H9 (cell line): ENCODE data around the gene EPN1. TPM values are rescaled to one million over a fixed set of nuclear protein-coding genes. Genes with fewer than 3 reads are reported as not detected.

Experiments used
- DNase-seq: peaks from one replicate; pipeline ENCODE4 v3.0.0-alpha.2; 2017
- H2AFZ ChIP-seq: one replicate; pipeline ENCODE4 v1.6.1; 2013; ENCODE audit warnings: mild to moderate bottlenecking, low read length, control low read depth, moderate library complexity
- H2AK5ac ChIP-seq: 2 replicates; pipeline ENCODE4 v1.6.1; 2013; ENCODE audit warnings: low read length, control low read depth, mixed read lengths; ENCODE audit not compliant: insufficient read length
- H2BK120ac ChIP-seq: one replicate; pipeline ENCODE4 v1.6.1; 2013; ENCODE audit warnings: low read depth, mild to moderate bottlenecking, low read length, control low read depth, inconsistent platforms; ENCODE audit not compliant: poor library complexity, severe bottlenecking
- H2BK12ac ChIP-seq: 2 replicates; pipeline ENCODE4 v1.6.1; 2013; ENCODE audit warnings: low read length, control low read depth, mixed read lengths, low read depth; ENCODE audit not compliant: insufficient read length
- H2BK15ac ChIP-seq: 2 replicates; pipeline ENCODE4 v1.6.1; 2013; ENCODE audit warnings: low read depth, low read length, control low read depth
- H2BK20ac ChIP-seq: one replicate; pipeline ENCODE4 v1.6.1; 2013; ENCODE audit warnings: low read depth, mild to moderate bottlenecking, low read length, control low read depth, inconsistent platforms; ENCODE audit not compliant: poor library complexity, severe bottlenecking
- H2BK5ac ChIP-seq: 2 replicates; pipeline ENCODE4 v1.6.1; 2013; ENCODE audit warnings: low read length, control low read depth, mixed read lengths; ENCODE audit not compliant: insufficient read length
- H3K14ac ChIP-seq: 2 replicates; pipeline ENCODE4 v1.6.1; 2013; ENCODE audit warnings: low read length, control low read depth; ENCODE audit not compliant: insufficient read depth
- H3K18ac ChIP-seq: 2 replicates; pipeline ENCODE4 v1.6.1; 2013; ENCODE audit warnings: low read depth, mild to moderate bottlenecking, mixed read lengths, low read length, control low read depth; ENCODE audit not compliant: insufficient read length
- H3K23ac ChIP-seq: 2 replicates; pipeline ENCODE4 v1.6.1; 2013; ENCODE audit warnings: low read length, control low read depth, mixed read lengths, low read depth; ENCODE audit not compliant: insufficient read length
- H3K23me2 ChIP-seq: 2 replicates; pipeline ENCODE4 v1.6.1; 2013; ENCODE audit warnings: low read depth, mild to moderate bottlenecking, mixed read lengths, low read length, control low read depth; ENCODE audit not compliant: insufficient read length, poor library complexity, severe bottlenecking
- H3K27ac ChIP-seq: 2 replicates; pipeline ENCODE4 v1.5.1; 2013; ENCODE audit warnings: low read length, control low read depth, mixed read lengths, low read depth; ENCODE audit not compliant: insufficient read length
- H3K27me3 ChIP-seq: 2 replicates; pipeline ENCODE4 v1.6.1; 2013; ENCODE audit warnings: low read length, control low read depth, inconsistent platforms; ENCODE audit not compliant: insufficient read depth
- H3K4ac ChIP-seq: 2 replicates; pipeline ENCODE4 v1.6.1; 2013; ENCODE audit warnings: low read depth, mild to moderate bottlenecking, control low read depth, inconsistent platforms, low read length, moderate library complexity
- H3K4me1 ChIP-seq: 2 replicates; pipeline ENCODE4 v1.6.1; 2013; ENCODE audit warnings: low read length, control low read depth, inconsistent platforms; ENCODE audit not compliant: insufficient read depth
- H3K4me2 ChIP-seq: 2 replicates; pipeline ENCODE4 v1.6.1; 2013; ENCODE audit warnings: low read length, control low read depth, mixed read lengths; ENCODE audit not compliant: insufficient read length, insufficient read depth
- H3K56ac ChIP-seq: 2 replicates; pipeline ENCODE4 v1.6.1; 2013; ENCODE audit warnings: low read depth, mild to moderate bottlenecking, mixed read lengths, low read length, control low read depth; ENCODE audit not compliant: insufficient read length
- H3K79me1 ChIP-seq: 2 replicates; pipeline ENCODE4 v1.6.1; 2013; ENCODE audit warnings: low read depth, mild to moderate bottlenecking, moderate library complexity, low read length, control low read depth, inconsistent platforms; ENCODE audit not compliant: insufficient read depth, poor library complexity, severe bottlenecking
- H3K79me2 ChIP-seq: 2 replicates; pipeline ENCODE4 v1.6.1; 2013; ENCODE audit warnings: low read length, control low read depth, inconsistent platforms; ENCODE audit not compliant: insufficient read depth
- H3K9ac ChIP-seq: 2 replicates; pipeline ENCODE4 v1.6.1; 2013; ENCODE audit warnings: low read length, control low read depth, mixed read lengths; ENCODE audit not compliant: insufficient read length; ENCODE audit errors: extremely low read depth
- H3K9me3 ChIP-seq: one replicate; pipeline ENCODE4 v1.6.1; 2013; ENCODE audit warnings: low read depth, low read length, inconsistent platforms; ENCODE audit not compliant: control insufficient read depth
- H3T11ph ChIP-seq: one replicate; pipeline ENCODE4 v1.6.1; 2013; ENCODE audit warnings: mild to moderate bottlenecking, low read length, control low read depth, inconsistent platforms
- H4K20me1 ChIP-seq: one replicate; pipeline ENCODE4 v1.6.1; 2013; ENCODE audit not compliant: control insufficient read depth, insufficient read length, insufficient read depth
- H4K5ac ChIP-seq: 2 replicates; pipeline ENCODE4 v1.6.1; 2013; ENCODE audit warnings: low read depth, mild to moderate bottlenecking, mixed read lengths, low read length, control low read depth; ENCODE audit not compliant: insufficient read length
- H4K8ac ChIP-seq: replicated peaks from 2 replicates; pipeline ENCODE4 v1.6.1; 2013; ENCODE audit warnings: low read length, control low read depth, mixed read lengths, low read depth; ENCODE audit not compliant: insufficient read length
- H4K91ac ChIP-seq: 2 replicates; pipeline ENCODE4 v1.6.1; 2013; ENCODE audit warnings: low read depth, mild to moderate bottlenecking, moderate library complexity, mixed read lengths, low read length, control low read depth; ENCODE audit not compliant: insufficient read length
- H3K27ac Mint-ChIP-seq, 3 experiments: 2 replicates in 2 of 3; 3 replicates in 1 of 3; pipeline ENCODE4 v1.8.0; 2020 to 2021; ENCODE audit warnings: mixed read lengths in 3 of 3, mild to moderate bottlenecking in 1 of 3, moderate library complexity in 1 of 3
- H3K27me3 Mint-ChIP-seq: 2 replicates; pipeline ENCODE4 v1.8.0; 2021; ENCODE audit warnings: low read depth, mild to moderate bottlenecking, moderate library complexity, mixed read lengths
- H3K36me3 Mint-ChIP-seq, 3 experiments: 2 replicates in 2 of 3; 3 replicates in 1 of 3; pipeline ENCODE4 v1.8.0; 2020 to 2021; ENCODE audit warnings: low read depth in 3 of 3, mixed read lengths in 3 of 3; ENCODE audit not compliant: insufficient read depth in 1 of 3
- H3K4me1 Mint-ChIP-seq, 2 experiments: 2 replicates each; pipeline ENCODE4 v1.8.0; 2020; ENCODE audit warnings: mixed read lengths in 2 of 2
- H3K4me3 Mint-ChIP-seq, 2 experiments: 2 replicates in 1 of 2; 3 replicates in 1 of 2; pipeline ENCODE4 v1.8.0; 2020 to 2021; ENCODE audit warnings: mild to moderate bottlenecking in 2 of 2, mixed read lengths in 2 of 2, moderate library complexity in 1 of 2
- H3K9me3 Mint-ChIP-seq, 2 experiments: 2 replicates in 1 of 2; 3 replicates in 1 of 2; pipeline ENCODE4 v1.8.0; 2020; ENCODE audit warnings: mild to moderate bottlenecking in 2 of 2, mixed read lengths in 2 of 2, moderate library complexity in 1 of 2
- CTCF ChIP-seq: fragments of 200-600 bp; sonication (generic); conservative IDR thresholded peaks from 3 replicates; pipeline ENCODE4 v1.8.0; 2021; ENCODE audit warnings: antibody characterized with exemption, mild to moderate bottlenecking
- WGBS: extraction: QIAGEN DNeasy Blood & Tissue Kit; methylation state at CpG from one replicate; pipeline ENCODE4 v1.1.7; 2013; ENCODE audit warnings: missing lambda C conversion rate, low lambda C conversion rate, mixed read lengths; ENCODE audit not compliant: insufficient read length; ENCODE audit errors: extremely low coverage; 5-methylcytosine and 5-hydroxymethylcytosine counted together
- total RNA-seq: library from RNA; stranded (reverse); gene quantifications from 2 replicates; pipeline ENCODE4 v1.2.1, GENCODE V29; 2021

The EPN1 gene
- total RNA-seq, 1 experiment from 2014 or later: 159 TPM

- H3K9me3 Mint-ChIP-seq: peaks cover 88 to 93% of the 10 kb centered on the region in 2 experiments
- no peaks in the 10 kb centered on the region for H3K4me1 Mint-ChIP-seq
- Histone ChIP-seq H4K91ac (no peak overlapping the region), H3K4me1 (no peaks in the 10 kb centered on the region), H4K5ac (no peak overlapping the region), H3K18ac (no peak overlapping the region), H3K4me2 (no peak overlapping the region), H3K9ac (no peak overlapping the region), H2BK20ac (no peak overlapping the region), H3K9me3 (peaks cover 78% of the 10 kb centered on the region), H2BK120ac (no peak overlapping the region), H3T11ph (no peak overlapping the region), H3K4ac (no peak overlapping the region), H2BK15ac (no peak overlapping the region), H3K56ac (no peak overlapping the region), H3K79me1 (no peaks in the 10 kb centered on the region), H3K27me3 (no peaks in the 10 kb centered on the region), H4K20me1 (no peaks in the 10 kb centered on the region), H3K79me2 (no peaks in the 10 kb centered on the region), H3K23ac (no peak overlapping the region), H2BK5ac (no peak overlapping the region), H4K8ac (no peak overlapping the region), H2AFZ (no peak overlapping the region), H3K14ac (no peak overlapping the region), H3K23me2 (no peaks in the 10 kb centered on the region), H2AK5ac (no peak overlapping the region), H2BK12ac (no peak overlapping the region), H3K27ac (no peak overlapping the region)
- peaks cover 11% of the 10 kb centered on the region for H3K27me3 Mint-ChIP-seq
- no peak overlapping the region for H3K27ac Mint-ChIP-seq
- peaks cover 4 to 46% (median 10%) of the 10 kb centered on the region in 3 experiments; a peak in 6 of 7 replicates for H3K36me3 Mint-ChIP-seq
- WGBS: no CpG with 5 or more reads among the region's 5 CpGs
- TF ChIP-seq CTCF: no peak
- no peak for DNase-seq
- H3K4me3 Mint-ChIP-seq: no peak overlapping the region
Measured at GRCh38 chr19:55720214-55720746, 45.3 kb downstream of the EPN1 start.
